Activated naive CD8-positive, alpha-beta T cell treated with anti-CD3 and anti-CD28 coated beads for 36 hours (primary cell): ENCODE measurements around the gene GATAD2A. TPM values are rescaled to one million over a fixed set of nuclear protein-coding genes. Genes with fewer than 3 reads are reported as not detected.

Experiments
- DNase-seq: peaks from one replicate; pipeline ENCODE4 v3.0.0; 2021
- H3K27ac Mint-ChIP-seq: one replicate; pipeline ENCODE4 v1.8.0; 2022; ENCODE audit warnings: mild to moderate bottlenecking, moderate library complexity, mixed read lengths
- H3K27me3 Mint-ChIP-seq: one replicate; pipeline ENCODE4 v1.8.0; 2022; ENCODE audit warnings: mild to moderate bottlenecking, mixed read lengths
- H3K36me3 Mint-ChIP-seq: one replicate; pipeline ENCODE4 v1.8.0; 2021; ENCODE audit warnings: mild to moderate bottlenecking, mixed read lengths
- H3K4me1 Mint-ChIP-seq: one replicate; pipeline ENCODE4 v1.8.0; 2021; ENCODE audit warnings: mixed read lengths
- H3K4me3 Mint-ChIP-seq: one replicate; pipeline ENCODE4 v1.8.0; 2022; ENCODE audit warnings: mild to moderate bottlenecking, moderate library complexity, mixed read lengths
- H3K9me3 Mint-ChIP-seq: one replicate; pipeline ENCODE4 v1.8.0; 2022; ENCODE audit warnings: mixed read lengths
- total RNA-seq, 2 experiments: library from RNA; stranded (reverse); gene quantifications; one replicate each; pipeline ENCODE4 v1.2.3, GENCODE V29; 2021

The GATAD2A gene
- total RNA-seq, 2 experiments from 2014 or later = 196 to 202 TPM

DNA sequence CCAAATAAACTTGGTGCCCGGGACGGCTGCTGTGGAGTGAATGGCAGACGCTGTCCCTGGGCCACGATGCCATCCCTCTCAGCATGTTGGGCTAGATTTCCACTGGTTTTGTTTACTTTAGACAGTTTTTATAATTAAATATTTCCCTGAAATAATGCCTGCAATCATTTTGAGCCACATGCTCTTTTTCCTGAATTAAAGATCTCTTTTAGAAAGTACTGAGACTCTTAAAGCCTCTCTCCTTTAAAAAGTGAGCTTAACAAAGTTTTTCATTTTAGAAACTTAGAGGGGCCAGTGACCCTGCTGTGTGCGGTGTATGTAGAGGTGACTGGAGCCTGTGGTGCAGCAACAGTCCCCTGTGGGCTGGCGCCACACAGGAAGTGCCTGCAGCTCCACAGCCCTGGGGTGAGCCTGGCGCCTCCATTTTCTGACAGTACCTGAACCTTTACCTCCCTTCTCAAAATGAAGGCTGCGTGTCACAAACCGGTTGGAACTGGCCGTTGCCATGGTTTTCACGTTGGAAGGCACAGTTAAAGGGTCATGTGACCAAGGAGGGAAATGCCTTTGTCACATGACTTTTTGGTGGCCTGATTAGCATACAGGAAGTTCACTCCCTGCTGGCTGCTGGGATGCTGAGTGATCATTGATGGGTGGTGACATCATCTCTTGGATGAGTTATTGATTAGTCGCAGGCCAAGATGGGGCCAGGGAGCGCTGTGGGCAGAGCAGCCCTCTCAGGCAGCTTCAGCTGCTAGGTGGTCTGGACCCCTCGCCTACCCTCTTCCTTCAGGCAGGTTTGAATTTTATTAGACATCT lies 83.6 kb downstream of the GATAD2A start:
- H3K27ac Mint-ChIP-seq = peak overlapping the region; percentile 95
- H3K36me3 Mint-ChIP-seq = peaks cover 8% of the 10 kb centered on the region
- H3K27me3 Mint-ChIP-seq = no peaks in the 10 kb centered on the region
- DNase-seq = peak; percentile 86
- no peaks in the 10 kb centered on the region for H3K9me3 Mint-ChIP-seq
- H3K4me1 Mint-ChIP-seq = peaks cover 53% of the 10 kb centered on the region
- peak overlapping the region; percentile 58 for H3K4me3 Mint-ChIP-seq

DNA sequence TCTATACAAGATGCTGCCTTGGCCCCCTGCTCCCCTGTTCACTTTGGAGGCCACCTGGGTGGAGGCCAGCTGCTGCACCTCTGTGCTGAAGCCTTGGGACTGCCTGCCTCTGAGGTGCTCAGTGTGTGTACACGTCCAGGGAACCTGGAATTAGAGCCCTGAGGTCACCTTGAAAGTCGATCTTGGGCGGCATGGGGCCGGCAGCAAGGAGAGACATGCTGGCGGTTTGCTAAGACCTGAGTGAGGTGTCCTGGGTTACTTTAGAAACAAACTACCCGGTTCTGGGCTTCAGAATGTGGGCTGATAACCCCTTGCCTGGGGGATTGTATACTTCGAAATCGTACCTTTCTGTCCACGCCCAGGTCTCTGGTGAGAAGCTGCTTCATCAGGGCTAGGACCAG lies 84.3 kb downstream of the GATAD2A start:
- Mint-ChIP-seq H3K36me3 (peaks cover 8% of the 10 kb centered on the region), H3K9me3 (no peaks in the 10 kb centered on the region), H3K4me1 (peaks cover 52% of the 10 kb centered on the region), H3K27ac (peak overlapping the region; percentile 95), H3K4me3 (no peak overlapping the region), H3K27me3 (no peaks in the 10 kb centered on the region)
- no peak for DNase-seq

DNA sequence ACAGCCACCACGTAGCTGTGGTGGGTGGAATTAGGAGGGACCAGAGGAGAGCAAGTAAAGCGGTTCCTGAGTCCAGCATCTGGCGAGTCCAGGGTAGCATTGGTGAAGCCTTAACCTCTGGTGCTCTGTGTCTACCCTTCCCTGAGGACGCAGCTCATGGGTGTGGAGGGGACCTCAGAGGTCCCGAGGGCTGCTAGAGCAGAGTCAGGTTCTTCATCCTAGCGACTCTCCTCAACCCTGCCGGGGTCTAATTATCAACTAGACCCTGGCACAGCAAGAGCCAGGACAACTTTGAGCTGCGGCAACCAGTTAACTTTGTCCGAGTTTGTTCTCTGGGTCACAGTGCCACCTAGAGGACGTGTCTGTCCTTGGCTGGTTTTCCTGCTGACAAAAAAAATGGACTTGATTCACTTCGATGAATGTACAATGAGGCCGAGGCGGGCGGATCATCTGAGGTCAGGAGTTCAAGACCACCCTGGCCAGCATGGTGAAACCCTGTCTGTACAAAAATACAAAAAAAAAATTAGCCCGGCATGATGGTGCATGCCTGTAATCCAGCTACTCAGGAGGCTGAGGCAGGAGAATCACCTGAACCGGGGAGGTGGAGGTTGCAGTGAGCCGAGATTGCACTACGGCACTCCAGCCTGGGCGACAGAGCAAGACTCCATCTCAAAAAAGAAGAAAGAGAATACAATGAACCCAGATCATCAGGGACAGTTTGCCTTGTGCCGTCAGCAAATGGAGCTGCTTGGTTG lies 84.9 kb downstream of the GATAD2A start:
- Mint-ChIP-seq H3K27ac (peak overlapping the region; percentile 95), H3K27me3 (no peaks in the 10 kb centered on the region), H3K9me3 (no peaks in the 10 kb centered on the region), H3K4me3 (no peak overlapping the region), H3K36me3 (peaks cover 8% of the 10 kb centered on the region), H3K4me1 (peaks cover 46% of the 10 kb centered on the region)
- DNase-seq = peak; percentile 69

DNA sequence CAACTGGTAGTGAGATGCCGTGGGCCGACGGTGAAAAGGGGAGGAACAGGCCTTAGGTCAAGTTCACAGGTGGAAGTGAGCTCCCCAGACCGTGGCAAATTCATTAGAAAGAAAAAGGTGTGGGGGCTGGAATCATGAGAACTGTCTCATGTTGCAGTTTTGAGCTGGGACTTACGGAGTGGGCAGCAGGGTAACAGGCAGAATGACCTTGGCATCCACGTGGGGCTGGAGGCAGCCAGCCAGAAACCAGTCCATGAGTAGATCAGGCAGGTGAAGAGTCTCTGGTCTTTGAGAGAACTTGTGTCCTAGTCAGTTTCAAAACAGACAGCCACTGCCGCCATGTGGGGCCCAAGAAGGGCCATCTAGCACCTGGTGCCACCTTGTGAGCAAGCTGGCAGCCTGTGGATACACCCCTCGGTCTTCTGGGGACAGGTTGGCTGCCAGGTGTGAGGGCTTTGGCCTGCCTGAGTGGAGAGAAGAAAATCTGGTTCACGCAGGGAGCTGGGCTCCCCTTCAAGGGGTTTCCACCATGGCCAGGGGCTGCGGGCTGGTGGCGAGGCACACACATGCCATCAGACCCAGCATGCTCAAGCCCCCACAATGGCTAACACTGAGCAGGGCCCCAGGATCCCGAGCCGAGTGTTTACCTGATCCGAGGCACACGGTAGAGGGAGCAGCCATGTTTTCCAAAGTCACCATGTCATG lies 86.0 kb downstream of the GATAD2A start:
- Mint-ChIP-seq H3K27ac (no peak overlapping the region), H3K4me1 (peaks cover 39% of the 10 kb centered on the region), H3K4me3 (no peak overlapping the region), H3K27me3 (no peaks in the 10 kb centered on the region), H3K9me3 (no peaks in the 10 kb centered on the region), H3K36me3 (peaks cover 10% of the 10 kb centered on the region)
- DNase-seq = no peak

DNA sequence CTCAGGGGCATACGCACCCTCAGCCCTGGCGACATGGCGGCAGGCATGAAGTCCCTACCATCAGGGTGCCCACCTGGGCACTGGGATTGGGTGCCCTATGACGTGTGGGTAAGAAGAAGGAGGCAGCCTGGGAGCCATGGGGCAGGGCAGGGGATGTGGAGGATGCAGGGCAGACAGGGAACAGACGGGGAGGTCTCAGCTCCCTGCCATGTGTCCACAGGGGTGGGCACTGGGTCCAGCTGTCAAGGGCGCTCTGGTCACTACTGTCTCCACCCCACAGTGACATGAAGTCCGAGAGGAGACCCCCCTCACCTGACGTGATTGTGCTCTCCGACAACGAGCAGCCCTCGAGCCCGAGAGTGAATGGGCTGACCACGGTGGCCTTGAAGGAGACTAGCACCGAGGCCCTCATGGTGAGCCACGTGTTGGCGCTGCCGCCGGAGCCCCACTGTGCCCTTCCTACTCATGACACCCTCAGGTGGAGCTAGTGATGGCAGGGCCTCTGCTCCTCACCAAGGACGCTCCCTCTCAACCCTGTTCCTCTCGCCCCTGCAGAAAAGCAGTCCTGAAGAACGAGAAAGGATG lies 86.6 kb downstream of the GATAD2A start:
- peaks cover 34% of the 10 kb centered on the region for H3K4me1 Mint-ChIP-seq
- no peak overlapping the region for H3K4me3 Mint-ChIP-seq
- peak overlapping the region; percentile 58 for H3K27ac Mint-ChIP-seq
- no peak for DNase-seq
- no peaks in the 10 kb centered on the region for H3K9me3 Mint-ChIP-seq
- H3K36me3 Mint-ChIP-seq = peaks cover 10% of the 10 kb centered on the region
- no peaks in the 10 kb centered on the region for H3K27me3 Mint-ChIP-seq

DNA sequence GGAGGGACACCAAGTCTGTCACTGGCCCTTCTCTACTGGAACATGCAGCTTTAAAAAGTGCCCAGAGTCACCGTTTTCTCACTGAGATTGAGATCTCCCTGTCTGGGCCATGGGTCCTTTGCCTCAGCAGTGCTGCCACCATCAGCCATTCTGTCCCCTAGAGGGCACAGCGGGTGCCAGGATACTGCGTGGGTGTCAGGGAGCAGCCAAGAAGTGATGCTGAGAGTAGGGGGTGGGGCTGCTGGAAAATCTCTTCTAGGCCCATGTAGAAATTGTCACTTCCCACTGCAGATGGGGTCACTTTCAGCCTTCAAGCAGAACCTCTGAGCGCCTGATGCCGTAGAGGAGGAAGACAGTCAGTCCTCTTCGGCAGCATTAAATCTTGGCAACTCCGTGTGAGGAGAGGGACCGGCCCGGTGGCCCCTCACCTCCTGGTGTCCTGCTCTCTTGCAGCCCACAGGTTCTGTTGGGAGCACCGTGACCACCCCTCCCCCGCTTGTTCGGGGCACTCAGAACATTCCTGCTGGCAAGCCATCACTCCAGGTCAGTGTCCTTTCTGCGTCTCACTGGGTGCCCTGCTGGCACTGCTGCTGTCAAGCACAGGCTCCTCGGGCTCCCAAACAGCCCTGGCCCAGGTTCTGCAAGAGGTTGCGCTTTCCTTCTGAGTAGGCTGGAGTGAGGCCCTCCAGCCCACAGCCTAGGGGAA lies 88.5 kb downstream of the GATAD2A start:
- H3K27ac Mint-ChIP-seq = peak overlapping the region; percentile 25
- H3K36me3 Mint-ChIP-seq = peaks cover 12% of the 10 kb centered on the region

DNA sequence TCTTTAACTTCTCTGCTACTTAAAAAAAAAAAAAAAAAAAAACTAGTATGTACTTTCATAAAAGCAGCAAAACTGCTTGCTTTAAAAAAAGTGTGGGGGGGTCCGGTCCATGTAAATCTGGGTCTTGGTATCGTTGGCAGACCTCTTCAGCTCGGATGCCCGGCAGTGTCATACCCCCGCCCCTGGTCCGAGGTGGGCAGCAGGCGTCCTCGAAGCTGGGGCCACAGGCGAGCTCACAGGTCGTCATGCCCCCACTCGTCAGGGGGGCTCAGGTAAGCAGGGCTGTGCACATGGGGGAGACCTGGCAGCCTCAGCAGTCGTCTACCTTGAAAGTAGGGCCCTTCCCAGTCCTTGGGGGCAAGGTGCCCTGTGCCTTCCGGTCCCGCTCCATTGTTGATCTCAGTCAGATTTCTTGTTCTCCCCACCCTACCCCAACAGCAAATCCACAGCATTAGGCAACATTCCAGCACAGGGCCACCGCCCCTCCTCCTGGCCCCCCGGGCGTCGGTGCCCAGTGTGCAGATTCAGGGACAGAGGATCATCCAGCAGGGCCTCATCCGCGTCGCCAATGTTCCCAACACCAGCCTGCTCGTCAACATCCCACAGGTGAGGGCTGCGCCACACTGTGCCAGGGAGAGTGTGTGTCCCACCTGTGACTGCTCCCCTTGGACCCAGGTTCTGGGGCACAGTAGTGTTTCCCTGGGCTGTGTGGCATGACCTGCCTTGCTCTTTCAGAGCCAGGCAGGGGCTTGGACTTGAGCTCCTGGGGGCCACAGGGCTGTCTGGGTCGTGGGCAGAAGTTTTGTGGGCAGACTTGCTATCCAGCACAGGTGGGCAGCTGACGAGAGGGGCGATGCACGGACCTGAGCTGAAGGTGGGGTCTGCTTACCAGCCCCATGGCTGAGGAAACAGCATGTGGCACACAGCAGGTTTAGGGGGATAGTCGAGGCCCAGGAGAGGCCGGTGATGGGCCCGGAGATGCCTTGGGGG lies 90.4 kb downstream of the GATAD2A start:
- Mint-ChIP-seq H3K4me1 (peaks cover 3% of the 10 kb centered on the region), H3K36me3 (peaks cover 7% of the 10 kb centered on the region), H3K9me3 (no peaks in the 10 kb centered on the region), H3K4me3 (no peak overlapping the region), H3K27ac (no peak overlapping the region), H3K27me3 (peaks cover 2% of the 10 kb centered on the region)
- no peak for DNase-seq

More for the DNA sequence above, 88.5 kb downstream of the GATAD2A start:
- Mint-ChIP-seq H3K9me3 (no peaks in the 10 kb centered on the region), H3K27me3 (peaks cover 2% of the 10 kb centered on the region), H3K4me3 (no peak overlapping the region), H3K4me1 (peaks cover 20% of the 10 kb centered on the region)
- no peak for DNase-seq

DNA sequence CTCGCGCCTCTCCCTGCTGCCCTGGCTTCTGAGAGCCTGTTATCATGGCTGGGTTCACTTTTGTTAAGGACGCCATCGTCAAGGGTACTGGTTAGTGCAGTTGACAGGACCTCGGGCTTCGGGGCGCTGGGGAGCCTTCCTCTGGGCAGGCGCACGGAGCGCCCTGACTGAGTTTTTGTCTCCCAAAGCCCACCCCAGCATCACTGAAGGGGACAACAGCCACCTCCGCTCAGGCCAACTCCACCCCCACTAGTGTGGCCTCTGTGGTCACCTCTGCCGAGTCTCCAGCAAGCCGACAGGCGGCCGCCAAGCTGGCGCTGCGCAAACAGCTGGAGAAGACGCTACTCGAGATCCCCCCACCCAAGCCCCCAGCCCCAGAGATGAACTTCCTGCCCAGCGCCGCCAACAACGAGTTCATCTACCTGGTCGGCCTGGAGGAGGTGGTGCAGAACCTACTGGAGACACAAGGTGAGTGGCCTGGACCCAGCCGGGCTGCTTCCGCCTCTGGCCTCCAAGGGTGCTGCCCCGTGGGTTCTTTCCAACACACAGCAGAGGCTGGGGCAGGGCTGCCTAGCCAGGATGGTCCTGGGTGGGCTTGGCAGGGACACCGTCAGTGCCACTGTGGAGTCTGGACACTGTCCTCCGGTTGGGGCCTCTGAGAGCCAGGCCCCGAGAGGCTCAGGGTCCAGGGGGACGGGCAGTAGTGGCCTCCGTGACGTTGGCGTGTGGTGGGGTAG lies 92.9 kb downstream of the GATAD2A start:
- H3K27ac Mint-ChIP-seq = no peak overlapping the region
- H3K4me1 Mint-ChIP-seq = peaks cover 3% of the 10 kb centered on the region
- peaks cover 14% of the 10 kb centered on the region for H3K36me3 Mint-ChIP-seq
- peaks cover 2% of the 10 kb centered on the region for H3K27me3 Mint-ChIP-seq
- no peak overlapping the region for H3K4me3 Mint-ChIP-seq
- H3K9me3 Mint-ChIP-seq = no peaks in the 10 kb centered on the region
- no peak for DNase-seq

DNA sequence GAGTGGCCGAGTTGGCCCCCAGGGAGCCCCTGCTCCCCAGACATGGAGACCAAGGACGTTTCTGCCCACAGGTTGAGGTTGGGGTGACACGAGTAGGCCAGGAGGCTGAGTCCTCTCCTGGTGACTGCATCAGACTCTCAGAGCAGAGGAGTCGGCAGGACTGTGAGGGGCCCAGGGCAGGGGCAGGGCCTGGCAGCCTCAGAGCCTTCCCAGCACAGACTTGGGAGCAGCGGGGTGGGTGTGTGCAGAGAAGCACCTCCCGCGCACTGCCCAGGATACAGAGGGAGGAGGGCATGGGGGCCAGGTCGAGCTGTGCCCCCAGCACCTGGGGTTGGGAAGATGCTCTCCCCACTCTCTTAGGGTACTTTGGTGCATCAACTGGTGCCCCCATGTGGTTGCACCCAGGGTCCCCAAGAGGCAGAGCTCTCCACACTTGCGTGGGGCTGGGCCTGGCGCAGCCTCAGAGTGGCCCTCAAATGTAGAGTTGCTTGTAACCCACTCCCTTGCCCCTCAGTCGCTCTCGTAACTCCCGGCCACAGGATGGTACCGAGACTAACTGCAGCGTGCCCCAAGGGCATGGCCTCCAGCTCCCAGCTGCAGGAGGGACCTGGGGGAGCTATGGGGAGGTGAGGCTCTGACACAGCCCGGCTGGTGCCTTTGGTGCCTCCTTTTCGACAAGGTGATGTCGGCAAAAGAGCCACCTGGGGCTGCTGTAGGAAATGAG lies 94.0 kb downstream of the GATAD2A start:
- H3K27me3 Mint-ChIP-seq = peaks cover 2% of the 10 kb centered on the region
- H3K27ac Mint-ChIP-seq = no peak overlapping the region
- peaks cover 15% of the 10 kb centered on the region for H3K36me3 Mint-ChIP-seq
- peaks cover 2% of the 10 kb centered on the region for H3K4me1 Mint-ChIP-seq
- H3K4me3 Mint-ChIP-seq = no peak overlapping the region
- no peak for DNase-seq
- no peaks in the 10 kb centered on the region for H3K9me3 Mint-ChIP-seq

DNA sequence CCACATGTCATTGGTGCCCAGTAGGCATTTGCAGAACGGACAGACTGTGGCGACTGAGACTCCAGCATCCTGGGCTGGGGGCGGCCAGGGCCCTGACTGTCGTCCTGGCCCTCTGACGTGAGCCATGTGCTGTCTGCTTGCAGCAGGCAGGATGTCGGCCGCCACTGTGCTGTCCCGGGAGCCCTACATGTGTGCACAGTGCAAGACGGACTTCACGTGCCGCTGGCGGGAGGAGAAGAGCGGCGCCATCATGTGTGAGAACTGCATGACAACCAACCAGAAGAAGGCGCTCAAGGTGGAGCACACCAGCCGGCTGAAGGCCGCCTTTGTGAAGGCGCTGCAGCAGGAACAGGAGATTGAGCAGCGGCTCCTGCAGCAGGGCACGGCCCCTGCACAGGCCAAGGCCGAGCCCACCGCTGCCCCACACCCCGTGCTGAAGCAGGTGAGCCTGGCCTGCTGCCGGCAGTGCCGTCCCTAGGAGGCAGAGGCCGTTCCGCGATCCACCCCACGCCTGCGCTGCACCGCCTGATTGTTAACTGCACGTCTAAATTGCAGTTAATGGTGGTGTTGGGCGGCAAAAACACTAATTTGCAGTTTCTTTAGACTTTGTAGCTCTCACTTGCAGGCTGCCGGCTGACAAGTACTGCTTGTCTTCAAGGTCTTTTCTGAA lies 95.6 kb downstream of the GATAD2A start:
- H3K36me3 Mint-ChIP-seq = peaks cover 18% of the 10 kb centered on the region
- H3K9me3 Mint-ChIP-seq = no peaks in the 10 kb centered on the region
- no peak for DNase-seq
- H3K27me3 Mint-ChIP-seq = peaks cover 2% of the 10 kb centered on the region
- H3K27ac Mint-ChIP-seq = no peak overlapping the region
- H3K4me3 Mint-ChIP-seq = no peak overlapping the region
- no peaks in the 10 kb centered on the region for H3K4me1 Mint-ChIP-seq

DNA sequence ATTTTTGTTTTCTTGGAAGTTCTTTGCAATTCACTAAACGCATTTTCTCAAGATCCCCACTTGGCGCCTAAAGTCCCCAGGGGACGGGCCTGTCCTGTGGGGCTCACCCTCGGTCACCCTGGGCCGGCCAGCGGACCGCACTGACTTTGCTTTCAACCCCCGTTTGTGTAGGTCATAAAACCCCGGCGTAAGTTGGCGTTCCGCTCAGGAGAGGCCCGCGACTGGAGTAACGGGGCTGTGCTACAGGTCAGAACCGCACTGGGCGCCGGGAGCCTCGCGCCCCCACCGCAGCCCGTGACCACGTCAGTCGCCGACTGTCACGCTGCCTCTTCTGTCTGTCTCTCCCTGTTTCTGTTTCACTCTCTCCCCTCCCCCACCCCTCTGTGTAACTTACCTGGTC lies 96.3 kb downstream of the GATAD2A start:
- Mint-ChIP-seq H3K9me3 (no peaks in the 10 kb centered on the region), H3K36me3 (peaks cover 17% of the 10 kb centered on the region), H3K27me3 (peaks cover 2% of the 10 kb centered on the region), H3K4me3 (no peak overlapping the region), H3K4me1 (no peaks in the 10 kb centered on the region), H3K27ac (no peak overlapping the region)
- no peak for DNase-seq

DNA sequence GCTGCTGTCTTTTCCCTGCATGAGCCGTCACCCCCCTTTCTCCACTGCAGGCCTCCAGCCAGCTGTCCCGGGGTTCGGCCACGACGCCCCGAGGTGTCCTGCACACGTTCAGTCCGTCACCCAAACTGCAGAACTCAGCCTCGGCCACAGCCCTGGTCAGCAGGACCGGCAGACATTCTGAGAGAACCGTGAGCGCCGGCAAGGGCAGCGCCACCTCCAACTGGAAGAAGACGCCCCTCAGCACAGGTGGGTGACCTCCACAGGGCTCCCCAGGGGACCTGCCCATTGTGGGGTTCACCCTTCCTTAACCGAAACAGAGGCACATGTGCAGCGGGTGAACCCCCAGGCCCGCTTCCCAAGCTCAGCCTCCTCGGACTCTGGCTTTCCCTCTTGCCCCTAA lies 96.8 kb downstream of the GATAD2A start:
- peaks cover 2% of the 10 kb centered on the region for H3K27me3 Mint-ChIP-seq
- DNase-seq = no peak
- no peak overlapping the region for H3K27ac Mint-ChIP-seq
- H3K36me3 Mint-ChIP-seq = peaks cover 17% of the 10 kb centered on the region
- H3K9me3 Mint-ChIP-seq = no peaks in the 10 kb centered on the region
- no peaks in the 10 kb centered on the region for H3K4me1 Mint-ChIP-seq
- no peak overlapping the region for H3K4me3 Mint-ChIP-seq
